ENCODE results near the gene REV1.

GRCh38 chr2:99537910-99538485 is 48.2 kb upstream of the REV1 start:
- TF ChIP-seq CTCF (conservative IDR thresholded peaks at IDR 0.05; ENCODE audit: low read length): no peak
- TF ChIP-seq EZH2phosphoT487 (IDR thresholded peaks at IDR 0.05; ENCODE audit: borderline replicate concordance, low read depth, low read length): no peak
